Measurements from ENCODE around the gene FGF12.
"Not testable (repeated sequence)": the region's sequence is repeated elsewhere in the genome, so short reads cannot be mapped to it uniquely, and the experiment has no call there.

FGF12 gene

DNA sequence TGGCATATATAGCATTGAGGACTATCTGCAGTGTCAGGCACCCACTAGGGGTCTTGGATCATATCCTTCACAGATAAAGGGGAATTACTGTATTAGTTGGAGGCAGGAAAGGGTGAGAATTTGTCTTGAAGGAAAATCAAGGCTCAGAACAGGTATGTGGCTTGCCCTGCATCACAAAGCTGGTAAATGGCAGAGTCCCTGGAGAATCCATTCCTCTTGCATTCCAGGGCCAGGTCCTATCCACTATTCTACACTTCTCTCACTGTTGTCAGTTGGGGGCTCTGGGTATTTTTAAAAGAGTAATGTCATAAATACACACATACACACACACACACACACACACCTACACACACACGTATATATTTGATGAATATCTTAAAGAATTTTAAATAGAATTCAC lies 19.8 kb upstream of the FGF12 start:
- no peak for DNase-seq (ENCODE audit: extremely low read depth, low read depth)
- TF ChIP-seq CTCF (IDR thresholded peaks at IDR 0.05; ENCODE audit: low read depth, low read length, missing control alignments), result no peak
- no peak overlapping the region for H3K4me3 ChIP-seq (replicated peaks; ENCODE audit: low read depth, low read length)

DNA sequence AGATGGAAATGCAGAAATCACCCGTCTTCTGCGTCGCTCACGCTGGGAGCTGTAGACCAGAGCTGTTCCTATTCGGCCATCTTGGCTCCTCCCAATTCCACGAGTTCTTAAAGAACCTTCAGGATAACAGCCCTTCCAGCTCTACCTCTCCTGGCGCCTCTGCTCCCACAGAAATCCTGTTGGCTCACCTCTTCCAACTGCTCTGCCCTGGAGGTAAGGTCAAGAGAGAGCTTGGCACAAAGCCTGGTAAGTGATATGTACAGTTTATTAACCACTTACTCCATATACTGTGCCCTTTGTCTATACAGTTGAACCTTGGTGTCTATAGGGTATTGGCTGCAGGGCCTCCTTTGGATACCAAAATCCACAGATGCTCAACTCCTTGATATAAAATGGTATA lies 17.8 kb upstream of the FGF12 start:
- H3K4me3 ChIP-seq (replicated peaks; ENCODE audit: low read depth, low read length), result no peak overlapping the region
- no peak for DNase-seq (ENCODE audit: extremely low read depth, low read depth)
- no peak for TF ChIP-seq CTCF (IDR thresholded peaks at IDR 0.05; ENCODE audit: low read depth, low read length, missing control alignments)

- not testable (repeated sequence) for H3K4me3 ChIP-seq (replicated peaks; ENCODE audit: low read depth, low read length); DNase-seq (ENCODE audit: extremely low read depth, low read depth)
Measured at GRCh38 chr3:192744604-192745003, 17.3 kb upstream of the FGF12 start.

GRCh38 chr3:192737506-192737905 lies 10.2 kb upstream of the FGF12 start:
- TF ChIP-seq CTCF (IDR thresholded peaks at IDR 0.05; ENCODE audit: low read depth, low read length, missing control alignments), result no peak
- no peak for DNase-seq (ENCODE audit: extremely low read depth, low read depth)
- no peak overlapping the region for H3K4me3 ChIP-seq (replicated peaks; ENCODE audit: low read depth, low read length)

GRCh38 chr3:192731233-192731632 lies 3.9 kb upstream of the FGF12 start:
- H3K4me3 ChIP-seq (replicated peaks; ENCODE audit: low read depth, low read length), result no peak overlapping the region
- no peak for DNase-seq (ENCODE audit: extremely low read depth, low read depth)
- TF ChIP-seq CTCF (IDR thresholded peaks at IDR 0.05; ENCODE audit: low read depth, low read length, missing control alignments), result no peak

- no peak for DNase-seq (ENCODE audit: extremely low read depth, low read depth)
- H3K4me3 ChIP-seq (replicated peaks; ENCODE audit: low read depth, low read length), result no peak overlapping the region
- TF ChIP-seq CTCF (IDR thresholded peaks at IDR 0.05; ENCODE audit: low read depth, low read length, missing control alignments), result no peak
Measured at GRCh38 chr3:192726385-192726784, 956 bp downstream of the FGF12 start.

GRCh38 chr3:192719964-192720363 lies 7.4 kb downstream of the FGF12 start:
- DNase-seq (ENCODE audit: extremely low read depth, low read depth), result no peak
- TF ChIP-seq CTCF (IDR thresholded peaks at IDR 0.05; ENCODE audit: low read depth, low read length, missing control alignments), result no peak
- H3K4me3 ChIP-seq (replicated peaks; ENCODE audit: low read depth, low read length), result no peak overlapping the region
